RWPE1 (cell line): ENCODE measurements around the gene CTNNA2.
"Not testable (repeated sequence)": the region's sequence is repeated elsewhere in the genome, so short reads cannot be mapped to it uniquely, and the experiment has no call there.

Experiments
- CTCF ChIA-PET: fragments of 350-600 bp; sonication (Branson Sonifier 250); formaldehyde crosslinking; extraction: SDS; loops from one replicate; lab custom pipeline; 2021; lab: Yijun Ruan, JAX
- POLR2A ChIA-PET: fragments of 400-600 bp; formaldehyde crosslinking; extraction: SDS; loops from one replicate; lab custom pipeline; 2020; ENCODE audit warnings: antibody characterized with exemption; ENCODE audit not compliant: low non-redundant PET; lab: Yijun Ruan, JAX
- DNase-seq: peaks from one replicate; pipeline ENCODE4 v3.0.0; 2012; ENCODE audit warnings: low spot score
- H3K27ac ChIP-seq: fragments of 450-650 bp; 2 replicates; pipeline ENCODE4 v1.5.1; 2017
- CTCF ChIP-seq: fragments of 450-650 bp; conservative IDR thresholded peaks from 2 replicates; pipeline ENCODE4 v1.5.1; 2017; ENCODE audit warnings: low read depth, mild to moderate bottlenecking

CTNNA2 gene

DNA sequence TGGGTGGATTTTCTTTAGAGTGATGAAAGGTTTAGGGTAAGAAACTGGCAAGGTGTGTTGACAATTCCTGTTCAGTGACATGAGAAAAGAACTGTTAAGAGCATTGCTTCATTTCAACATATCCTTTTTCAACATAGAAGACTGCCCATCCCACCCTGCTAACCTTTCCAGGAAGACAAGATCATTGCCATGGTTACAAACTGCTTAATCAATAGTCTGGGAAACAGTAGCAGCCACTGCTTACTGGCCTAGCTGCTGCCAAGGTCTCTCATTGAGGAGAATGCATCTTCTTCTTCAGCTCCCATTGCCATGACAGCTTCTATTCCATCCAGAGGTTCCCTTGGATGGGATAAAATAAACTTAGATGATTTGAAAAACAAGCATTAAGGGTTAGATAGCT, 579.6 kb downstream of the CTNNA2 start:
- TF ChIP-seq CTCF = no peak
- ChIA-PET CTCF (no interaction called here), POLR2A (no interaction called here)
- no peak overlapping the region for H3K27ac ChIP-seq
- no peak for DNase-seq

DNA sequence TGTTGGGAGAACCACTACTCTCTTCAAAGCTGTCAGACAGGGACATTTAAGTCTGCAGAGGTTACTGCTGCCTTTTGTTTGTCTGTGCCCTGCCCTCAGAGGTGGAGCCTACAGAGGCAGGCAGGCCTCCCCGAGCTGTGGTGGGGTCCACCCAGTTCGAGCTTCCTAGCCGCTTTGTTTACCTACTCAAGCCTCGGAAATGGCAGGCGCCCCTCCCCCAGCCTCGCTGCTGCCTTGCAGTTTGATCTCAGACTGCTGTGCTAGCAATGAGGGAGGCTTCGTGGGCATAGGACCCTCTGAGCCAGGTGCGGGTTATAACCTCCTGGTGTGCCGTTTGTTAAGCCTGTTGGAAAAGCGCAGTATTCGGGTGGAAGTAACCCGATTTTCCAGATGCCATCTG, 585.7 kb downstream of the CTNNA2 start:
- CTCF ChIA-PET, H3K27ac ChIP-seq, POLR2A ChIA-PET, DNase-seq: not testable (repeated sequence)

GRCh38 chr2:80102026-80102425, 589.2 kb downstream of the CTNNA2 start:
- H3K27ac ChIP-seq = no peak overlapping the region
- ChIA-PET CTCF (no interaction called here), POLR2A (no interaction called here)
- DNase-seq = peak; percentile 68
- no peak for TF ChIP-seq CTCF

GRCh38 chr2:80105015-80105640, 592.3 kb downstream of the CTNNA2 start:
- no peak overlapping the region for H3K27ac ChIP-seq
- peak; percentile 42 for DNase-seq
- no peak for TF ChIP-seq CTCF
- POLR2A ChIA-PET = no interaction called here
- CTCF ChIA-PET = interaction anchor here (0.9 kb wide), 1 partner anchor 133 kb away, joined by 3 read pairs; no protein-coding TSS in a partner anchor

DNA sequence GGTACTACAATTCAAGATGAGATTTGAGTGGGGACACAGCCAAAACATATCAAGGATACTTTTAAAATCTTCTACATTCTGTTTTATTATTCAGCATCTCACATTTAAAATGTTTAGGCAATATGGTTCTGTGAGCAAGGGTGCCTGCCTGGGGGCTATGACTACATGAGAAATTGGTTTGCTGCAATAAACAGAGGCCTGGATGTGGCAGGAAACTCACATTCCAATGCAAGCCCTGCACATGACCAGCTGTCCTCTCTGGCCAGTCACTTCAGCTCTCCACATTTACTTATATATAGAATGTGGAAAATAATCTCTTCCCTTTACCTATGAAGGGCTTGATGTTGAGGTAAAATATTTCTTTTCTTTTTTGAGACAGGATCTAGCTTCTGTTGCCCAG, 598.3 kb downstream of the CTNNA2 start:
- DNase-seq = no peak
- no peak for TF ChIP-seq CTCF
- no peak overlapping the region for H3K27ac ChIP-seq
- POLR2A ChIA-PET = no interaction called here
- CTCF ChIA-PET = no interaction called here

GRCh38 chr2:80112790-80113189, 599.9 kb downstream of the CTNNA2 start:
- no peak for TF ChIP-seq CTCF
- ChIA-PET CTCF (no interaction called here), POLR2A (no interaction called here)
- H3K27ac ChIP-seq = no peak overlapping the region
- DNase-seq = no peak

GRCh38 chr2:80113399-80113798, 600.5 kb downstream of the CTNNA2 start:
- ChIA-PET CTCF (no interaction called here), POLR2A (no interaction called here)
- no peak overlapping the region for H3K27ac ChIP-seq
- TF ChIP-seq CTCF = no peak
- DNase-seq = no peak
